T-cell (primary cell): ENCODE data around the gene REEP6. TPM values are rescaled to one million over a fixed set of nuclear protein-coding genes. Genes with fewer than 3 reads are reported as not detected.
A peak's percentile ranks its signal among the peaks of the same experiment; 100 is the strongest.

Experiments used
- ATAC-seq, 4 experiments: fragments of 200-7000 bp in 3 of 4; fragments of 150-1000 bp in 1 of 4; cut with Tn5 transposase; replicated peaks in 1 of 4; 1 replicate in 3 of 4; 2 replicates in 1 of 4; pipeline ENCODE4 v1.10.0; 2021; ENCODE audit warnings: moderate library complexity in 3 of 4, mild to moderate bottlenecking in 2 of 4, moderate number of reproducible peaks in 1 of 4
- CTCF ChIA-PET, 2 donors: fragments of 300-600 bp; sonication (Branson Sonifier 250); formaldehyde crosslinking; loops; one replicate each; lab custom pipeline; 2022; ENCODE audit warnings: antibody characterized with exemption in 2 of 2; lab: Charles Lee
- POLR2A ChIA-PET, 2 donors: fragments of 300-600 bp; sonication (Branson Sonifier 250); formaldehyde crosslinking; loops; one replicate each; lab custom pipeline; 2022; ENCODE audit warnings: antibody characterized with exemption in 2 of 2; lab: Charles Lee
- DNase-seq, 35 experiments: peaks; one replicate each; pipeline versions ENCODE4 v3.0.0 to v3.0.0-alpha.2; 2013 to 2023
- H3K27ac ChIP-seq: one replicate; pipeline ENCODE4 v1.5.1; 2013; ENCODE audit warnings: low read length
- H3K27me3 ChIP-seq, 2 experiments: replicated peaks in 1 of 2; 1 replicate in 1 of 2; 2 replicates in 1 of 2; pipeline versions ENCODE4 v1.6.1 to v1.7.0; 2013; ENCODE audit warnings: low read length in 1 of 2, mixed read lengths in 1 of 2; ENCODE audit not compliant: control insufficient read depth in 2 of 2, insufficient read depth in 2 of 2; ENCODE audit errors: extremely low read depth in 1 of 2
- H3K36me3 ChIP-seq, 2 donors: 1 replicate in 1 of 2; 2 replicates in 1 of 2; pipeline versions ENCODE4 v1.6.1 to v1.7.0; 2013; ENCODE audit warnings: low read length in 1 of 2; ENCODE audit not compliant: control insufficient read depth in 2 of 2, insufficient read depth in 1 of 2; ENCODE audit errors: extremely low read depth in 1 of 2
- H3K4me1 ChIP-seq, 2 experiments: 1 replicate in 1 of 2; 2 replicates in 1 of 2; pipeline versions ENCODE4 v1.6.1 to v1.7.0; 2013; ENCODE audit warnings: low read length in 2 of 2, mixed read lengths in 1 of 2; ENCODE audit not compliant: insufficient read depth in 2 of 2, control insufficient read depth in 1 of 2; ENCODE audit errors: extremely low read depth in 1 of 2
- H3K4me3 ChIP-seq, 2 donors: 1 replicate in 1 of 2; 2 replicates in 1 of 2; pipeline versions ENCODE4 v1.5.1 to v1.7.0; 2013; ENCODE audit warnings: mild to moderate bottlenecking in 2 of 2, low read length in 1 of 2, moderate library complexity in 1 of 2; ENCODE audit not compliant: control insufficient read depth in 1 of 2; ENCODE audit errors: extremely low read depth in 1 of 2
- H3K9me3 ChIP-seq: 2 replicates; pipeline ENCODE4 v1.7.0; 2013
- H3K27ac Mint-ChIP-seq, 2 donors: one replicate each; pipeline ENCODE4 v1.8.0; 2020 to 2021; ENCODE audit warnings: mild to moderate bottlenecking in 2 of 2, mixed read lengths in 2 of 2
- H3K27me3 Mint-ChIP-seq, 2 donors: one replicate each; pipeline ENCODE4 v1.8.0; 2021 to 2022; ENCODE audit warnings: mixed read lengths in 2 of 2
- H3K36me3 Mint-ChIP-seq: one replicate; pipeline ENCODE4 v1.8.0; 2021; ENCODE audit warnings: mixed read lengths
- H3K4me1 Mint-ChIP-seq, 3 donors: one replicate each; pipeline ENCODE4 v1.8.0; 2020 to 2022; ENCODE audit warnings: mixed read lengths in 3 of 3, mild to moderate bottlenecking in 1 of 3
- H3K4me3 Mint-ChIP-seq, 3 donors: one replicate each; pipeline ENCODE4 v1.8.0; 2020 to 2022; ENCODE audit warnings: mild to moderate bottlenecking in 3 of 3, mixed read lengths in 3 of 3, moderate library complexity in 3 of 3
- H3K9me3 Mint-ChIP-seq, 3 donors: one replicate each; pipeline ENCODE4 v1.8.0; 2020 to 2022; ENCODE audit warnings: mixed read lengths in 3 of 3
- WGBS: methylation state at CpG from one replicate; pipeline ENCODE4 v1.1.5; 2013; ENCODE audit warnings: missing lambda C conversion rate; ENCODE audit not compliant: insufficient coverage; 5-methylcytosine and 5-hydroxymethylcytosine counted together
- total RNA-seq, 35 experiments: library from RNA in 6 of 35; stranded (reverse) in 6 of 35; fragments of 120-200 nt in 1 of 35; gene quantifications; one replicate each; pipeline versions ENCODE4 v1.2.1 to v1.2.4 and lab custom pipeline; 2013 to 2026

The REEP6 gene
- total RNA-seq, 5 donors from 2014 or later (not counting 1 experiment from before 2014, with no cell fraction given), result 2.2 to 6.9 (median 5.5) TPM

DNA sequence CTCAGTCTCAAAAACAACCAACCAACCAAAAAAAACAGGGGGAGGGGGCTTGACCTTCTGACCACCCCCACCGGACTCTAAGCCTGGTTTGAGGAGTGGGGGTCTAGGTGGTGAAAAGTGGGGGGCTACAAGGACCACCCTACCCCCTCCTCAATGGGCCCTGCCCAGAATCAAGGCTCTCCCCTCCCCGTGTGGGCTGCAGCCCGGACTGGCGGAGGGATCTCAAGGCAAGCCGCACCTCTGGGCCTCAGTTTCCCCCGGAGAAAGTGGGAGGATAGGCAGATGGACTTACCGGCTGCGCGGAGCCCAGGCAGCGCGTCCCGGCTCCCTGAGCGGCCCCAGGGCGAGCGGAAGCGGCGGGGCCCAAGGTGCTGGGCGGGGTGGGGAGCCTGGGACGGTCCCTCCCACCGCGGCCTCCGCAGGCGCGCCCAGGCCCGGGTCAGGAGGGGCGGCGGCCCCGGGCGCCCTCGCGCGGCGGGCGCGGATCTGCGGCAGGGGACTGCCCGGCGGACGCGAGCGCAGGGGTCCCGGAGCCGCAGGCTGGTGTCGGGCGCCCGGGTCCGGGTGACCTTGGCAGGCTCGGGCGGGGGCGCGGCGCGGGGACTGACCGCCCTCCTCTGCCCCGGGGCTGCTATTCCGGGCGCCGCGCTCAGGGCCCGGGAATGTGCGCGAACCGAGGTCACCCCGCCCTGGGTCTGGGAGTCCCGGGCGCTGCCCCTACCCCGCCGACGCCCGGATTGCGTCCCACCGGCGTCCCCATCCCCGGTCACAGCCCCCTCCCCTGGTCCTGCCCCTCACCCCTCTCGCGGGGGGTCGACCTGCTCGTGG, 21.9 kb downstream of the REEP6 start, which contains the start of gene ADAMTSL5:
Gene ADAMTSL5 (minus strand): TSS at position 349 of the 828 bp plus-strand sequence. CDS start 2,076 bp downstream, outside the sequence.
- H3K27ac ChIP-seq, result no peak within 1 kb of the TSS
- H3K4me3 Mint-ChIP-seq, result peak within 1 kb of the TSS; percentile 68 to 72 (median 68)
- no peaks in the 10 kb centered on the region for H3K9me3 ChIP-seq
- peaks cover 0 to 38% of the 10 kb centered on the region in 2 experiments for H3K4me1 ChIP-seq
- peaks cover 0 to 62% of the 10 kb centered on the region in 2 experiments for H3K27me3 ChIP-seq
- peaks cover 0 to 4% of the 10 kb centered on the region in 2 donors for H3K27me3 Mint-ChIP-seq
- no peaks in the 10 kb centered on the region for H3K36me3 Mint-ChIP-seq
- peak within 1 kb of the TSS; percentile 25 to 44 for H3K4me3 ChIP-seq
- H3K36me3 ChIP-seq, result no peaks in the 10 kb centered on the region
- no peaks in the 10 kb centered on the region for H3K9me3 Mint-ChIP-seq
- ChIA-PET POLR2A (no interaction called here), CTCF (no interaction called here)
- H3K4me1 Mint-ChIP-seq, result peaks cover 6 to 22% (median 13%) of the 10 kb centered on the region in 3 donors
- DNase-seq, result peak in 28 of 35 experiments; percentile 23 to 76 (median 44)
- WGBS, result 3% methylated on average over 75 of the region's 78 CpGs
- peak; percentile 69 to 85 (median 82) for ATAC-seq
- H3K27ac Mint-ChIP-seq, result peak within 1 kb of the TSS; percentile 43 to 44

DNA sequence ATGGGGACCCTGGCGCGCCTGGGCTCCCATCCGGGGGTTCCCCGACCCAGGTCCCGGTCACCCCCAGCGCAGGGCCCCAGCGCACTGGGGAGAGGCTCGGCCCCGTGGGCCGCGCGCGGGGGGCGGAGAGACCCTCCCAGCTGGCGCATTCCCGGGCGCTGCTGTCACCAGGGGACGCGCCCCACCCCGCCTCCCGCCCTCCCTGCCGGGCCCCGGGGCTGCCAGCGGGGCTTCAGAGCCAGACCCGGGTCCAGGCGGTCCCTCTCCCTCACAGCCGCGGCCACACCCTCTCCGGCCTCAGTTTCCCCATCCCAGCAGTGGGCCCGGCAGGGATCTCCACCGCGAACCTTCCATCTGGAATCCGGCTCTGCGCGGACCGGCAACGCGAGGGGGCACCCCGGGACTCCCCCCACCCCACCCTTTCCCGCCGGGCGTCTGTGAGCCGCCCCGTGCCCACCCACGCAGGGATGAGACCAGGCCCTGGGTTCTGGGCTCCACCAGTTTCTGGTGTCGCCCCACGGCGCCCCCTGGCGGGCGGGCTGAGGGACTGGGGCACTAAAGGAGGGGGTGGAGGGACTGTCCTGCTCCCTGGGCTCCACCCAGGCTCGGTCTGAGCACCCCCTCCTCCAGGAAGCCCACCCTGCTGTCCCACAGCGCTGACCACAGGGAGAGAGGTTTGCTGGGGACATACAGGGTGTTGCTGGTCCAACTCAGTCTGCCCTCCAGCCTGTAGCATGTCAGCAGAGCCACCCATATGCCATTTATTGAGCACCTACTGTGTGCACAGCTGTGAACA, 22.7 kb downstream of the REEP6 start:
- no peak overlapping the region for H3K27ac Mint-ChIP-seq
- H3K27me3 Mint-ChIP-seq, result peaks cover 0 to 5% of the 10 kb centered on the region in 2 donors
- peaks cover 5 to 19% (median 8%) of the 10 kb centered on the region in 3 donors for H3K4me1 Mint-ChIP-seq
- 8% methylated on average over 40 of the region's 52 CpGs for WGBS
- H3K36me3 ChIP-seq, result no peaks in the 10 kb centered on the region
- no peaks in the 10 kb centered on the region for H3K9me3 Mint-ChIP-seq
- no peaks in the 10 kb centered on the region for H3K36me3 Mint-ChIP-seq
- H3K9me3 ChIP-seq, result no peaks in the 10 kb centered on the region
- ChIA-PET POLR2A (no interaction called here), CTCF (interaction anchor here in 1 of 2 donors (0.6 kb wide), 1 partner anchor 728 kb away, joined by 3 read pairs; no protein-coding TSS in a partner anchor)
- peak overlapping the region in 1 of 3 donors; percentile 52 for H3K4me3 Mint-ChIP-seq
- H3K27ac ChIP-seq, result no peak overlapping the region
- ATAC-seq, result peak; percentile 33 to 67 (median 40)
- peak in 34 of 35 experiments; percentile 38 to 79 (median 54) for DNase-seq
- H3K4me1 ChIP-seq, result peaks cover 0 to 30% of the 10 kb centered on the region in 2 experiments
- H3K4me3 ChIP-seq, result peak overlapping the region; percentile 10 to 20
- H3K27me3 ChIP-seq, result peaks cover 0 to 60% of the 10 kb centered on the region in 2 experiments

DNA sequence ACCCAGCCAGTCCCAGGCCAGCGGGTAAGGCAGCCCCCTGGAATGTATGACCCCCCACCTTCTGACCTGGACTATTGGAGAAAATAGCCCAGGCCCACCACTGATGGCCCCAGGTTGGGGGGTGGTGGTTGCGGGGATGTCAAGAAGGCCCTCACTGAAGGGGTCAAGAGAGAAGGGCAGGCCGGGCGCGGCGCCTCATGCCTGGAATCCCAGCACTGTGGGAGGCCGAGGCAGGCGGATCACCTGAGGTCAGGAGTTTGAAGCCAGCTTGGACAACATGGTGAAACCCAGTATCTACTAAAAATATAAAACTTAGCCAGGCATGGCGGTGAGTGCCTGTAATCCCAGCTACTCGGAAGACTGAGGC, 23.3 kb downstream of the REEP6 start:
- peaks cover 0 to 60% of the 10 kb centered on the region in 2 experiments for H3K27me3 ChIP-seq
- peaks cover 5 to 18% (median 5%) of the 10 kb centered on the region in 3 donors for H3K4me1 Mint-ChIP-seq
- 84% methylated on average over 4 of the region's 10 CpGs for WGBS
- H3K27me3 Mint-ChIP-seq, result peaks cover 0 to 7% of the 10 kb centered on the region in 2 donors
- ChIA-PET CTCF (interaction anchor here in 1 of 2 donors (0.6 kb wide), 2 partner anchors 79 to 729 kb away, joined by 3 read pairs; no protein-coding TSS in a partner anchor), POLR2A (no interaction called here)
- H3K36me3 ChIP-seq, result no peaks in the 10 kb centered on the region
- H3K4me3 ChIP-seq, result no peak overlapping the region
- H3K4me1 ChIP-seq, result peaks cover 0 to 30% of the 10 kb centered on the region in 2 experiments
- no peak overlapping the region for H3K27ac Mint-ChIP-seq
- no peaks in the 10 kb centered on the region for H3K9me3 ChIP-seq
- DNase-seq (no peak), ATAC-seq (no peak)
- H3K36me3 Mint-ChIP-seq, result no peaks in the 10 kb centered on the region
- H3K4me3 Mint-ChIP-seq, result peak overlapping the region in 1 of 3 donors; percentile 52
- no peak overlapping the region for H3K27ac ChIP-seq
- H3K9me3 Mint-ChIP-seq, result no peaks in the 10 kb centered on the region

DNA sequence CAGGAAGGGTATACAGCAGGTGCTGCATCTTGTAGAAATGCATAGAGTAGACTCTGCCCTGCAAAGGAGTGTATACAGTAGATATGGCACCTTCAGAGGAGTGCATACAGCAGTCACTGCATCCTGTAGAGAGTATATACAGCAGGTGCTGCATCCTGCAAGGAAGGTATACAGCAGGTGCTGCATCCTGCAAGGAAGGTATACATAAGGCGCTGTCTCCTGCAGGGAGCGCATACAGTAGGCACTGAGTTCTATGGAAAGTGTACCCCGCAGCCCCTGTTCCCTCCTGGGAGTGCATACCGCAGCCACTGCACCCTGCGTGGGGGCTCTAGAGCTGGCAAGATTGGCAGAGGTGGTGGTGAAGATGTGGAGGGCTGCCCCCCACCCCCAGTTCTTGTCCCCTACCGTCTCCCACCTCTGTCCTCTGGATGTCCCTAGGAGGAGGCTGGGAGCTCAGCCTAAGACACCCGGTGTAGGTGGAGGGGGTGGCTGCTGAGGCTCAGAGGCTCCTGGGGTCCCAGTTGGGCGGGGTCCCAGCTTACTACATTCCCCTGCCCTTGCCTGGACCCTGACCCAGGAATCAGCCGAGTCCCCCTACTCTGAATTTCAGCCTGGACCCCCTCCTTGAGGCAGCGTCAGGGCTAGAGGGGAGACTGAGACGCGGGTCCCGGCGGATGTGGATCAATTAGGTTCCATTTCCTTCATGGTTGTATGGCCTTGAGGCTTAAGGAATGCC, 24.2 kb downstream of the REEP6 start:
- H3K27me3 Mint-ChIP-seq, result peaks cover 0 to 5% of the 10 kb centered on the region in 2 donors
- peaks cover under 1 to 13% (median 5%) of the 10 kb centered on the region in 3 donors for H3K4me1 Mint-ChIP-seq
- H3K27ac Mint-ChIP-seq, result no peak overlapping the region
- H3K9me3 ChIP-seq, result no peaks in the 10 kb centered on the region
- H3K27me3 ChIP-seq, result peaks cover 0 to 61% of the 10 kb centered on the region in 2 experiments
- peaks cover 0 to 30% of the 10 kb centered on the region in 2 experiments for H3K4me1 ChIP-seq
- no peak for ATAC-seq
- no peaks in the 10 kb centered on the region for H3K36me3 Mint-ChIP-seq
- no peak overlapping the region for H3K27ac ChIP-seq
- no peaks in the 10 kb centered on the region for H3K9me3 Mint-ChIP-seq
- no peaks in the 10 kb centered on the region for H3K36me3 ChIP-seq
- DNase-seq, result no peak
- POLR2A ChIA-PET, result no interaction called here
- CTCF ChIA-PET, result interaction anchor here (0.6 kb wide), 3 partner anchors 78 to 888 kb away, joined by 3 read pairs; no protein-coding TSS in a partner anchor
- H3K4me3 ChIP-seq, result no peak overlapping the region
- 90% methylated on average over 3 of the region's 14 CpGs for WGBS
- no peak overlapping the region for H3K4me3 Mint-ChIP-seq

DNA sequence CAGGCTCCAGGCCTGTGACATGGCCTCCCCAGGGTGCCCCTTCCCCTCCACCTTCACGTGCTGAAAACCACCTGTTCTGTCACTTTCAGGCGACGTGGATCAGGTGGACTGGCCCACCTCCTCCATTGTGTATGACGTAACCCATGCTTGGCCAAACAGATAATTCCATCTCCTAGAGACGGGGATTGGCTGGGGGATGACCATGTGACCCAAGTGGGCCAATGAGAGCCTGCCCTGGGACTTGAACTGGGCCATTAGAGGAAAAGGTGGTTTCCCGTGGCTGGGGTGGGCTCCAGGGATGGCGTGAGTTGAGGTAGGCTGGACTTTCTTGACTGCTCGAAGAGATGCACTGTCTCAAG, 25.4 kb downstream of the REEP6 start:
- CTCF ChIA-PET, result no interaction called here
- Histone ChIP-seq H3K27ac (no peak overlapping the region), H3K4me1 (peaks cover 0 to 26% of the 10 kb centered on the region in 2 experiments), H3K4me3 (no peak overlapping the region), H3K36me3 (no peaks in the 10 kb centered on the region), H3K9me3 (no peaks in the 10 kb centered on the region), H3K27me3 (peaks cover 0 to 57% of the 10 kb centered on the region in 2 experiments)
- Mint-ChIP-seq H3K36me3 (no peaks in the 10 kb centered on the region), H3K27me3 (peaks cover 0 to 5% of the 10 kb centered on the region in 2 donors), H3K4me3 (no peak overlapping the region), H3K9me3 (no peaks in the 10 kb centered on the region), H3K4me1 (peaks cover 0 to 8% (median 5%) of the 10 kb centered on the region in 3 donors), H3K27ac (no peak overlapping the region)
- DNase-seq (no peak), ATAC-seq (no peak)
- POLR2A ChIA-PET, result no interaction called here
- WGBS, result 86% methylated on average over 5 of the region's 8 CpGs
